Effector memory CD8-positive, alpha-beta T cell (primary cell): Measurements from ENCODE around the gene SUN1.
A peak's percentile ranks its signal among the peaks of the same experiment; 100 is the strongest.

Source experiments
- ATAC-seq: fragments of 150-1000 bp; cut with Tn5 transposase; replicated peaks from 2 replicates; pipeline ENCODE4 v1.10.0; 2021; ENCODE audit warnings: mild to moderate bottlenecking, moderate library complexity
- DNase-seq, 3 experiments: peaks; one replicate each; pipeline ENCODE4 v3.0.0; 2021
- H3K27ac Mint-ChIP-seq, 2 donors: one replicate each; pipeline ENCODE4 v1.8.0; 2022; ENCODE audit warnings: mild to moderate bottlenecking in 2 of 2, mixed read lengths in 2 of 2, moderate library complexity in 2 of 2
- H3K27me3 Mint-ChIP-seq, 2 donors: one replicate each; pipeline ENCODE4 v1.8.0; 2022; ENCODE audit warnings: mixed read lengths in 2 of 2
- H3K36me3 Mint-ChIP-seq: one replicate; pipeline ENCODE4 v1.8.0; 2022; ENCODE audit warnings: mild to moderate bottlenecking, moderate library complexity, mixed read lengths; ENCODE audit not compliant: insufficient read depth
- H3K4me1 Mint-ChIP-seq, 2 donors: one replicate each; pipeline ENCODE4 v1.8.0; 2022; ENCODE audit warnings: low read depth in 2 of 2, mixed read lengths in 2 of 2
- H3K4me3 Mint-ChIP-seq, 2 donors: one replicate each; pipeline ENCODE4 v1.8.0; 2022; ENCODE audit warnings: mild to moderate bottlenecking in 2 of 2, mixed read lengths in 2 of 2, moderate library complexity in 2 of 2
- H3K9me3 Mint-ChIP-seq, 2 donors: one replicate each; pipeline ENCODE4 v1.8.0; 2022; ENCODE audit warnings: mixed read lengths in 2 of 2

Gene SUN1

DNA sequence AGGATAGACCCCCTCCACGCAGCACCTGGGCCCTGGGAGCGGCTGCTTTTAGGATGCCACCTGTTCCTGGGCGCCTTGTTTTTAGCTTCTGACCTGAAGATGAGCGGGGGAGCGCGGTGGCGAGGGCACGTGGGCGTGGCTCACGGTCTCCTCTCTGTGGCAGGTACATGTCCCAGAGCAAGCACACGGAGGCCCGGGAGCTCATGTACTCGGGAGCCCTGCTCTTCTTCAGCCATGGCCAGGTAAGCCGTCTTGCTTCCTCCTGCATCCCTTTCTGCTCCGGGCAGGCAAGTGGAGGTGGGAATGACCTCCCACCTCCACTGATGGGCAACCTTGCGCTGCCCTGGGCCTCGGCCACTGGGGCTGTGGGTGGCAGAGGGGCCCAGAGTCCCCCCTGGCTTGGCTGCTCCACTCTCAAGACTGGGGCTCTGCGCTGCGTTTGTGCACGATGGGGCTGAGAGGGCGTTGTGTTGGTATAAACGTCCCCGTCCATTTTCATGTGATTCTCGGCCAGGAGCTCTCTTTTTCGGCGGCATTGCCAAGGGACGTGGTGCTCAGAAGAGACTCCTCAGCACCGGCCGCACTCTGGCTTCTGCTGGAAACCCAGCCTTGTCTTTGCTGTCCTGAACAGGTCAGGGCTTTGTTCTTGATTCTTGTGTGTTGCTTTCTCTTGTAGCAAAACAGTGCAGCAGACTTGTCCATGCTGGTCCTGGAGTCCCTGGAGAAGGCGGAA, 53.8 kb downstream of the SUN1 start:
- peaks cover 35% of the 10 kb centered on the region for H3K36me3 Mint-ChIP-seq
- ATAC-seq = no peak
- no peaks in the 10 kb centered on the region for H3K27me3 Mint-ChIP-seq
- H3K9me3 Mint-ChIP-seq = no peaks in the 10 kb centered on the region
- no peak overlapping the region for H3K27ac Mint-ChIP-seq
- H3K4me3 Mint-ChIP-seq = no peak overlapping the region
- no peak for DNase-seq
- H3K4me1 Mint-ChIP-seq = peaks cover 24 to 25% of the 10 kb centered on the region in 2 donors

GRCh38 chr7:886626-887487, 54.6 kb downstream of the SUN1 start:
- H3K4me3 Mint-ChIP-seq = no peak overlapping the region
- H3K4me1 Mint-ChIP-seq = peaks cover 21 to 23% of the 10 kb centered on the region in 2 donors
- no peak for DNase-seq

GRCh38 chr7:887488-887820, 55.2 kb downstream of the SUN1 start:
- H3K4me3 Mint-ChIP-seq = peak overlapping the region in 1 of 2 donors; percentile 10
- ATAC-seq (no peak), DNase-seq (no peak)
- peaks cover 19 to 21% of the 10 kb centered on the region in 2 donors for H3K4me1 Mint-ChIP-seq
- no peaks in the 10 kb centered on the region for H3K27me3 Mint-ChIP-seq
- H3K9me3 Mint-ChIP-seq = no peaks in the 10 kb centered on the region
- H3K27ac Mint-ChIP-seq = no peak overlapping the region
- H3K36me3 Mint-ChIP-seq = peaks cover 40% of the 10 kb centered on the region

More at GRCh38 chr7:886626-887487, 54.6 kb downstream of the SUN1 start:
- Mint-ChIP-seq H3K27ac (no peak overlapping the region), H3K27me3 (no peaks in the 10 kb centered on the region), H3K9me3 (no peaks in the 10 kb centered on the region), H3K36me3 (peaks cover 38% of the 10 kb centered on the region)
- no peak for ATAC-seq

- peaks cover 49% of the 10 kb centered on the region for H3K36me3 Mint-ChIP-seq
Observed at GRCh38 chr7:888081-889024, 56.1 kb downstream of the SUN1 start.

DNA sequence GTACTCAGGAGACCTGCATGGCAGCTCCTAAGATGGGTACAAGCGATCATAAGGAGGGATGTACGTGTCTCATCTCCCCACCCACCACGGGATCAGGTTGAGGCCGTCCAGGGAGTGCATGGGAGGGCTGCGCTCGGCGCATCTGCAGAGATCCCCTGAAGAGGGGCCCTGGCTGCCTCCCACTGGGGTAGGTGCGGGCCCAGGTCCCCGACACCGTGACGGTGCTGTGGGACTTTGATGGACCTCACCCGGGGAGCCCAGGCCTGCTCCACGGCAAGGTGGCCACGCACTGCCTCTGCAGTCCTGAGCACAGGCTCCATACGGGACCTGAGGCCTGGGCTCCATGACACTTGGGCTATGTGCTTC, 56.7 kb downstream of the SUN1 start:
- H3K4me3 Mint-ChIP-seq = no peak overlapping the region
- peaks cover 16 to 18% of the 10 kb centered on the region in 2 donors for H3K4me1 Mint-ChIP-seq
- no peaks in the 10 kb centered on the region for H3K27me3 Mint-ChIP-seq
- peaks cover 55% of the 10 kb centered on the region for H3K36me3 Mint-ChIP-seq
- ATAC-seq (no peak), DNase-seq (no peak)
- peak overlapping the region; percentile 56 to 83 for H3K27ac Mint-ChIP-seq
- no peaks in the 10 kb centered on the region for H3K9me3 Mint-ChIP-seq

More at GRCh38 chr7:888081-889024, 56.1 kb downstream of the SUN1 start:
- no peak for DNase-seq
- no peaks in the 10 kb centered on the region for H3K27me3 Mint-ChIP-seq
- H3K4me1 Mint-ChIP-seq = peaks cover 15 to 19% of the 10 kb centered on the region in 2 donors
- peak overlapping the region in 1 of 2 donors; percentile 10 for H3K4me3 Mint-ChIP-seq
- H3K9me3 Mint-ChIP-seq = no peaks in the 10 kb centered on the region
- ATAC-seq = no peak
- H3K27ac Mint-ChIP-seq = peak overlapping the region in 1 of 2 donors; percentile 83

GRCh38 chr7:889391-889790, 57.1 kb downstream of the SUN1 start:
- Mint-ChIP-seq H3K4me1 (peaks cover 15 to 18% of the 10 kb centered on the region in 2 donors), H3K27ac (peak overlapping the region; percentile 56 to 83), H3K27me3 (no peaks in the 10 kb centered on the region), H3K9me3 (no peaks in the 10 kb centered on the region), H3K36me3 (peaks cover 59% of the 10 kb centered on the region), H3K4me3 (no peak overlapping the region)
- no peak for DNase-seq
- ATAC-seq = no peak

GRCh38 chr7:890868-891267, 58.6 kb downstream of the SUN1 start:
- H3K27me3 Mint-ChIP-seq = no peaks in the 10 kb centered on the region
- ATAC-seq (no peak), DNase-seq (no peak)
- no peak overlapping the region for H3K4me3 Mint-ChIP-seq
- H3K36me3 Mint-ChIP-seq = peaks cover 68% of the 10 kb centered on the region
- no peak overlapping the region for H3K27ac Mint-ChIP-seq
- H3K4me1 Mint-ChIP-seq = peaks cover 7 to 15% of the 10 kb centered on the region in 2 donors
- H3K9me3 Mint-ChIP-seq = no peaks in the 10 kb centered on the region

DNA sequence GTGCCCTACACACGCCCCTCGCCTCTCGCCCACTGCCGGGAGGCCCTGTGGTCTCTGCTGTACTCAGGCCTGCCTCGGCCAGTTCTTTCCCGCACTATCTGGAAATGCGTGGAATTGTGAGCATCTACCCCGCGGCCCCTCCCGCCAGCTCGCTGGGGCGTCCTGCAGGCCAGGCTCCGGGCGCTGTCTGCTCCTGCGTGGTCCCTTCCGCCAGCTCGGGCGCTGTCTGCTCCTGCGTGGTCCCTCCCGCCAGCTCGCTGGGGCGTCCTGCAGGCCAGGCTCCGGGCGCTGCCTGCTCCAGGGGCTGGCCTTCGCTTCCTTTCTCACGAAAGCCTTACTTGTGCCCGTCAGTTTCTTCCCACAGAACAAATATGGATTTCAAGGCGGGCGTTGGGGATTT, 59.0 kb downstream of the SUN1 start:
- ATAC-seq (no peak), DNase-seq (no peak)
- H3K4me3 Mint-ChIP-seq = no peak overlapping the region
- no peaks in the 10 kb centered on the region for H3K27me3 Mint-ChIP-seq
- H3K27ac Mint-ChIP-seq = no peak overlapping the region
- peaks cover 7 to 15% of the 10 kb centered on the region in 2 donors for H3K4me1 Mint-ChIP-seq
- H3K36me3 Mint-ChIP-seq = peaks cover 70% of the 10 kb centered on the region
- no peaks in the 10 kb centered on the region for H3K9me3 Mint-ChIP-seq

- H3K36me3 Mint-ChIP-seq = peaks cover 70% of the 10 kb centered on the region
- DNase-seq = no peak
- peak overlapping the region in 1 of 2 donors; percentile 20 for H3K27ac Mint-ChIP-seq
- ATAC-seq = no peak
- no peaks in the 10 kb centered on the region for H3K9me3 Mint-ChIP-seq
- H3K4me3 Mint-ChIP-seq = no peak overlapping the region
- peaks cover 7 to 15% of the 10 kb centered on the region in 2 donors for H3K4me1 Mint-ChIP-seq
- no peaks in the 10 kb centered on the region for H3K27me3 Mint-ChIP-seq
Observed at GRCh38 chr7:891805-892204, 59.5 kb downstream of the SUN1 start.

GRCh38 chr7:892648-893593, 60.6 kb downstream of the SUN1 start:
- Mint-ChIP-seq H3K9me3 (no peaks in the 10 kb centered on the region), H3K4me3 (peak overlapping the region in 1 of 2 donors; percentile 21), H3K27ac (peak overlapping the region in 1 of 2 donors; percentile 20), H3K4me1 (peaks cover 7 to 11% of the 10 kb centered on the region in 2 donors), H3K27me3 (no peaks in the 10 kb centered on the region), H3K36me3 (peaks cover 73% of the 10 kb centered on the region)
- DNase-seq (no peak), ATAC-seq (no peak)

DNA sequence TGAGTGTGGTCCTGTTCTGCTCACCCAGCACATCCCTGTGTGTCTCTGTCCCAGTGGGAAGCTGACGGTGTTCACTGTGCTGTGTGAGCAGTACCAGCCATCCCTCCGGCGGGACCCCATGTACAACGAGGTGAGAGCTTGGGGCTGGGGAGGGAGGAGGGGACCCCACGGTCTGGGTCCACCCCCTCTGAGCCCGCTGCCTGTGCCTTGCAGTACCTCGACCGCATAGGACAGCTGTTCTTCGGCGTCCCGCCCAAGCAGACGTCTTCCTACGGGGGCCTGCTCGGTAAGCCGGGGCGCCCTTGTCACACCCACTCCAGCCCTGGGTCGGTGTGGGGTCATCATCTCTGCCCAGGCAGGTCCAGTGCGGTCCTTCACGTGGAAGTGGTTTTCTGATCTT, 61.4 kb downstream of the SUN1 start:
- DNase-seq (no peak), ATAC-seq (no peak)
- no peaks in the 10 kb centered on the region for H3K27me3 Mint-ChIP-seq
- no peak overlapping the region for H3K4me3 Mint-ChIP-seq
- peak overlapping the region in 1 of 2 donors; percentile 20 for H3K27ac Mint-ChIP-seq
- H3K4me1 Mint-ChIP-seq = peaks cover 6 to 10% of the 10 kb centered on the region in 2 donors
- H3K36me3 Mint-ChIP-seq = peaks cover 76% of the 10 kb centered on the region
- H3K9me3 Mint-ChIP-seq = no peaks in the 10 kb centered on the region

DNA sequence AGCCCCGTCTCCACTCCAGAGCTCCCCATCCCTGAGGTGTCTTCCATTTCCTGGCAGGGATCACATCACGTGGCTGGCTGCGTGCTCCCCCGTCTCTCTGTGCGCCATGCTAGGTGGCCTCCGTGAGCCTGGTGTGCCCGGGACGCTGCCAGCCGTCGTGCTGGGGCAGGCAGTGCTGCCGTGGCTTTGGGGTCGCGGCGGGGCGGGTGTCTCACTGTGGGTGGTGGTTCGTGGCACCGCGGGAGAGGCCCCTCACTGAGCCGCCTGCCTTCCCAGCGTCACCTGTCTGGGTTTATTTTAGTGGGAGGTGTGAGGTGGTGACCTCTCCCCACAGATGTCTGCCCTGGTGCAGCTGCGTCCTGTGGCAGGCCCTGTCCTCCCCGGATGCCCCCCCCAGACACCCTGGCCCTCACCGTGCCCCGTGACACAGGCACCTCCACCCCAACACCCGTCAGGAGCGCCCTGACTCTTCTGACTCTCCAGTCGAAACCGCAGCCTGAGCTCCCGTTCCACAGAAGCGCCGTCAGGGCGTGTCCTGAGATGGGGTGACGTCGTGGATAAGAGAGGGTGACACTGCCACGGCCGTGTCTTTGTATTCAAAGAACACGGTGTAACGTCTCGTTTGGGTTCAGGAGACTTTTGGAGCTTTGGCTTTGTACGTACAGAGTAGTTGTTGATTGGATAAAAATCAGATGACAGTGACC, 62.0 kb downstream of the SUN1 start:
- ATAC-seq (peak; percentile 13), DNase-seq (no peak)
- H3K27ac Mint-ChIP-seq = peak overlapping the region in 1 of 2 donors; percentile 81
- H3K36me3 Mint-ChIP-seq = peaks cover 76% of the 10 kb centered on the region
- peaks cover 4 to 7% of the 10 kb centered on the region in 2 donors for H3K4me1 Mint-ChIP-seq
- H3K27me3 Mint-ChIP-seq = no peaks in the 10 kb centered on the region
- no peaks in the 10 kb centered on the region for H3K9me3 Mint-ChIP-seq
- H3K4me3 Mint-ChIP-seq = no peak overlapping the region
